GM21786 (cell line): ENCODE data around the gene DIMT1.

Experiments used
- ATAC-seq: cut with Tn5 transposase; IDR thresholded peaks from one replicate; pipeline ENCODE4 v1.9.1; 2021; ENCODE audit not compliant: unreplicated experiment

The DIMT1 gene

GRCh38 chr5:62403411-62404250, at the start of gene DIMT1:
TSS of gene DIMT1 (minus strand) at chr5:62403905. CDS start at chr5:62403772, 133 bp downstream.
- ATAC-seq, result peak; percentile 97

GRCh38 chr5:62450259-62450658, 46.6 kb upstream of the DIMT1 start:
- ATAC-seq, result no peak

GRCh38 chr5:62448528-62448927, 44.8 kb upstream of the DIMT1 start:
- no peak for ATAC-seq

- ATAC-seq, result no peak
These were observed 28.9 kb upstream of the DIMT1 start for GRCh38 chr5:62432621-62433064.

GRCh38 chr5:62431735-62432620, 28.3 kb upstream of the DIMT1 start:
- ATAC-seq, result no peak

GRCh38 chr5:62424763-62425162, 21.1 kb upstream of the DIMT1 start:
- no peak for ATAC-seq

GRCh38 chr5:62421414-62421813, 17.7 kb upstream of the DIMT1 start:
- no peak for ATAC-seq

- no peak for ATAC-seq
These were observed 15.9 kb upstream of the DIMT1 start for GRCh38 chr5:62419609-62420008.

GRCh38 chr5:62418462-62419076, 14.9 kb upstream of the DIMT1 start:
- no peak for ATAC-seq

- ATAC-seq, result no peak
These were observed 10.0 kb upstream of the DIMT1 start for GRCh38 chr5:62413711-62414110.

- peak; percentile 97 for ATAC-seq
These were observed 9.0 kb upstream of the DIMT1 start, which contains the start of gene IPO11 for GRCh38 chr5:62412549-62413329. TSS of gene IPO11 (plus strand) at chr5:62412763. CDS start at chr5:62437280, 24,517 bp downstream.

- ATAC-seq, result no peak
These were observed 8.3 kb downstream of the DIMT1 start for GRCh38 chr5:62395210-62395950.

- ATAC-seq, result no peak
These were observed 16.9 kb downstream of the DIMT1 start for GRCh38 chr5:62386824-62387223.

GRCh38 chr5:62385816-62386400, 17.8 kb downstream of the DIMT1 start:
- ATAC-seq, result no peak

- ATAC-seq, result no peak
These were observed 18.6 kb downstream of the DIMT1 start for GRCh38 chr5:62385131-62385530.

GRCh38 chr5:62376064-62376463, 27.6 kb downstream of the DIMT1 start:
- no peak for ATAC-seq

- ATAC-seq, result no peak
These were observed 28.1 kb downstream of the DIMT1 start for GRCh38 chr5:62375627-62376026.

GRCh38 chr5:62374090-62374489, 29.6 kb downstream of the DIMT1 start:
- no peak for ATAC-seq

- ATAC-seq, result no peak
These were observed 30.3 kb downstream of the DIMT1 start for GRCh38 chr5:62373382-62373781.
